ENCODE data around the gene ADARB2. TPM values are rescaled to one million over a fixed set of nuclear protein-coding genes. Genes with fewer than 3 reads are reported as not detected.
"Not testable (repeated sequence)": the region's sequence is repeated elsewhere in the genome, so short reads cannot be mapped to it uniquely, and the experiment has no call there.

ADARB2 gene
- total RNA-seq, 1 donor from 2014 or later, result 0.19 TPM

DNA sequence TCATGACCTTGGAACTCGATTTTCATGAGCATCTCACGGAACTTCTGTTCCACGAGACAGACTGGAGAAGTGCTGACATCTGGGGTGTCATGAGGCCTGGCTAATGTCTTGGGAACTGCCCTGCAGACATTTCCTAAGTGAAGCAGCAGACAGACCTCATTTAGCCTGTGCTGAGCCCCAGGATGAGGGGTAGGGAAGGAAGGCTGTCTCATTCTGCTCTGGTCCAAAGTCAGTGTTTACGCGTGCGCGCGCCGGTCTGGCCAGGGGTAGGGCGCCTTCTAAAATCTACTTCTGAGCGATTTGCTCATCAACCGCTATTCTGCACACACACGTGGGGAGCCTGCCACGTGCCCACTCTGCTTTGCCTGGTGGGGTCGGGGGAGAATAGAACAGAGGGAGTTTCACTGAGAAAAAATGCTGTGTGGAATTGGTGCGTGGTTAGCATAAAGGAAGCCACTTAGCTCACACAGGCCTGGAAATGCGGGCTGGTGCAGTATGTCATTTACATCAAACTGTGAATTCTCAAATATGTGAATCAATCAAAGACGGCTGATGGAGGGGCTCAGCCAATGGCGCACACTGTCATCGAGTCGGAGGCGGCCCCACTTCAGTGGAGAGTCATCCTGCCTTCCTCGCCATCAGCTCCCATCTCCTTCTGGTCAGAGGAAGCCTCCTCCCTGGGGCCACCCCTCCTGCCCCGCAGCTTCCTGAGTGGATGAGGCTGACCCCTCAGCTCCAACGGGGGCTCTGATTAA lies 335.1 kb downstream of the ADARB2 start:
- DNase-seq (ENCODE audit: low read depth), result no peak

DNA sequence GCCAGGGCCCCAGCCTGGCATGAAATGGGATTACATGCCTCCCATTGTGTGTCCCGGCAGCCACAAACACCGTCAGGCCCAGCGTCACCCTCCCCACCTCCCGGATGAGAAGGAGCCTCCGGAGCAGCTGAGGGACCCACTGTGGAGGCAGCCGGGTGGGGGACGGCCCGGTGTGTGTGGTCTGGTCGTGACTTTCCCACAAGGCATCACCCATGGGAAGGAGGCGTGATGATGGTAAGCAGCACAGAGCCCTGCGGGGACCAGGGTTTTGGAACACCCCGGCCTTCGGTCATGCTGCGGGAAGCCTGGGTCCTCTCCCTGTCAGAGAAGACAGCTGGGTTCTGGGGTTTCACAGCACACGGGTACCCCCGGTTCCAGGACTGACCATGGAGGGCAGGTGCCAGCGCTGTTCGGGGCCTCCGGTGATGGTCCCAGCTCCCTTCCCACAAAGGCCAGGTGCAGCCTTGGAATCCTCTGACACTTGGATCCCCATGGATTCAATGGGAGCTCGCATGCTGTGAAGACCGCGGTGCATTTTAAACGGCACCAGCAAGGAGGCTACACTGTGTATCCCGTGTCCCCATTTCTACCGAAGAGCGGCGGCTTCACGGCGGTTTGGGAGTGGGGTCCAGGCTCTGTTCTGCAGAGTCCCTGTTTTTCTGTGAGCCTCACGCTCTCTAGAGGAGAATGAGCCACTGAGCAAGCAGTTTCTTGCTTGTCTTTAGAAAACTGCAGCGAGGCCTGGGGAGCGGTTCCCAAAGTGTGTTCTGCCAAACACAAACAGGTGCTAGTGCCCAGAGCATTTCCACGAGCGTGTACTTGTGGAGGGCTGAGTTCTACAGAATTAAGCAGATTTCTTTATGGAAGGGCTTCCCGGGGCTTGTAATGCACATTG lies 336.0 kb downstream of the ADARB2 start:
- DNase-seq (ENCODE audit: low read depth), result no peak

DNA sequence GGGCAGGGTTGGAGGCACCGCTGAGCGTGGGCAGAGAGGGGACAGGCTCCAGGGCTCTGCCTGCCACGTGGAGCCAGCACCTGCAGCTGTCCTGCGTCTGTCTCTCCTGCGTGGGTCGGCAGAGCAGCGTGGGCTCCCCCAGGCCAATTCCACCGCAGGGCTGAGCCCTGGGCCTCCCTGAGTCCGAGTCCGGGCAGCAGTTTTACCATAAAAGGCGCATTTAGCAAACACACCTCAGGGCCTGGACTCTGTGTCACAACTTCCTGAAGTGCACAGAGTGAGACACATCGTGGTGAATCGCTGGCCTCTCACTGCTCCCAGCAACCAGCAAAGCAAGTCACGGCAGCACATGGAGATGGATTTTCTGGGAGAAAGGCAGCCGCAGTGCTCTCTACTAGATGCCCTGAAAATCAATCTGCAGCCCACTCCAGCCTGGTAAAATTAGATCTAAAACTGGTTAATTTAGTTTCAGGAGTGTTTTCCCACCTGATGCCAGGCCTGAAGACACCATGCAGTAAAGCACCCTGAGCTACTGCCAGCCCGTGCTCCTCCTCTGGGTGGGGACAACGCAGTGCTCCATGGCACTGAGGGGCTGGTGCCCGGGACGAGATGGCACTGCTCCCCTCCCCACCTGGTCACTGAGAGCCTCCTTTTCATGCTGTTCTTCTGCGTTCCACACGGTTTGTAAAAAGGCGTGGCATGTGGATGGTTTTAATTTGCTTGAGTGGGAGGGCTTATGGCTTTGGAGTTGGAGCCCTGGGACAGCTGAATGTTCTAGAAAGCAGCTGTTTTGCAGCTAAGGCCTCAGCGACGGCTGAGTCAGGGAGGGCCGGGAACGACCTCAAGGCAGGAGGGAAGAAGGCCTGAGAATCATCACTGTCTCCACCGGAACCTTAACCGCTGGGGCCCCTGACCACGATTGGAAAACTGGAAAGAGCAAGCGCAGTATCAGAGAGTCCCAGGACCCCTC lies 336.9 kb downstream of the ADARB2 start:
- DNase-seq (ENCODE audit: low read depth), result no peak

DNA sequence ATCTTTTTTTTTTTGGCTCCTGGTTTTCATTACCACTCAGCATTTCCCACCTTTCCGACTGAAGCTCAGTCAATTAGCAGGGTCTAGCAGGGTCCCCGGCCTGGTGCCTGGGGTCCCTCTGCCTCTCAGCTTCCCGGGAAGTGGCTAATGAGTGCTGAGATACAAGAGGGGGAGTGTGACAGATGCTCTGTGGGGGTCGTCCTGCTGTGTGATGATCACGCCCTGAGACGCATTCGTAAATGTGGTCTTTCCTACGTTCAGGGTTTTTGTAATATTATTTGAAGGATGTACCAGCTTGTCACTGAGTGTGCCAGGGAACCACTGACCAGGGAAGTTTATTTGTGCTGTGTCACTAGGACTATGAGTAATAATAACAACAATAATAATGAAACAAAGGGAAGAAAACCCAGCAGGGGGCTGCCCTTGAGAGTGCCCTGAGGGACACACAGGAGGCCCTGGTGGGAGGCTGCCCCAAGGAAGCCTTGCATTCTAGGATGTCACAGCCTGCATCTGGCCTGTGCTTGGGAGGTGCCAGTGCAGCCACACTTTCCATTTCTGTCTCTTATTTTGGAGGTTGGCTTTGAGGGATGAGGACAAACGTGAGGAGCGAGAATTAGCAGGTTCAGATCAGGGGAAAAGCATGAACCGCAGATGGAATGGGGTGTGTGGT lies 337.8 kb downstream of the ADARB2 start:
- peak; percentile 1 for DNase-seq (ENCODE audit: low read depth)

DNA sequence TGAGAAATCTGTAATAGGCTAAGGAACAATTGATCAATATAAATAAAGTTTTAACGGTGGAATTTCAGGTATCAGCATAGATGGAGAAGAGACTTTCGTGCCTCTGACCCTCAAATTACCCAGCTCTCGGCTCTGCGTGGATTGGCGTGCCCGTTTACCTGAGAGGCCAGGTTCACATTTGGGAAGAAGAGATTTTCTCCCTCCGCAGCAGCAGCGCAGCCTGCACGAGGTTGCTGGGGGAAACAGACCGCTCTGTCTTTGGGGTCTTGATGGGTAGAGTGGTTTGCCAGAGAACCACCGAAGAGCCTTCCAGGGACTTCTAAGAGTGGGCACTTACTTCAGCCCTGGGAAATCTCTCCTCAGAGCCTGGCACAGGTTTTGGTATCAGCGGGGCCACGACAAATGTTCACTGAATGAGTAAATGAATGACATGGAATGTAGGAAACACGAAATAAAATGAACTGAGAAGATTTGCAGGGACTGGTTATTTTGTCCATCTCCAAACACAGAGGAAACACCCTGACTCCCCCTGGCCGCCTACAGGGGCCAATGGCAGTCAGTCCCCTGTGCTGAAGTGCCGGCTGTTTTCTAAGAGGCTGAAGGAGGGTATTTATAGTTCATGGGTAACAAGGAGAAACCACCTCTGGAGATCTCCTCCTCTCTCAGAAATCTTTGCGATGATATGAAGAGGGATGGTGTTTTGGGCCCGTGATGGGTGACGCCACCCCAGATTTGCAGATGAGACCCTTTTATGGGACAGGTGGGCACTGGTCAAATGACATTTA lies 338.5 kb downstream of the ADARB2 start:
- DNase-seq (ENCODE audit: low read depth), result no peak

DNA sequence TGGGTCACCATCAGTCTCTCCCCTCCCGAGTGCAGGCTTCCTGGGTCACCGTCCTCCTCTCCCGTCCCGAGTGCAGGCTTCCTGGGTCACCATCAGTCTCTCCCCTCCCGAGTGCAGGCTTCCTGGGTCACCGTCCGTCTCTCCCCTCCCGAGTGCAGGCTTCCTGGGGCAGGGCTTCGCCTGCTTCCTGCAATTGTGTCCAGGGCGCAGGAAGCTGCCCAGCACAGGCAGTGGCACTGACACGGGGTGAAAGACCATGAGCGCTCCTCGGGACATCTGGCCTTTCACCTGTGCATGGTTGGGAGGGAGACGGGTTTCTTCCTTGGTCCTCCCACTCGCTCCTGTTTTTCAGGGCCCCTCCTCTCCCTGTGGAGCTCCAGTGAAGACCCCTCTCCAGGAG lies 339.2 kb downstream of the ADARB2 start:
- not testable (repeated sequence) for DNase-seq (ENCODE audit: low read depth)

DNA sequence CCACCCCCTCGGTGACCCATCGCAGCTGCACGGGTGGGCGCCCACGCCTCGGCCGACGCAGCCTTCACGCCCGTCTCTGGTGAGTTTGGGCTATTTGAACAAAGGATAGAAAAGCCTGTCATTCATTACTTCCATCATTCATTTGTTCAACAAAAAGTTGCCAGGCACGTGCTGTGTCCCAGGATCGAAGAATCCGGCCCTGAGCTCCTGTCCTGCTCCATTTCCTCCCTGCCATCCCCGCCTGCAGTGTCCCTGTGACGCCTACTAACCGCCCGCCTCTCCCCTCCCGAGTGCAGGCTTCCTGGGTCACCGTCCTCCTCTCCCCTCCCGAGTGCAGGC lies 341.1 kb downstream of the ADARB2 start:
- DNase-seq (ENCODE audit: low read depth), result no peak

DNA sequence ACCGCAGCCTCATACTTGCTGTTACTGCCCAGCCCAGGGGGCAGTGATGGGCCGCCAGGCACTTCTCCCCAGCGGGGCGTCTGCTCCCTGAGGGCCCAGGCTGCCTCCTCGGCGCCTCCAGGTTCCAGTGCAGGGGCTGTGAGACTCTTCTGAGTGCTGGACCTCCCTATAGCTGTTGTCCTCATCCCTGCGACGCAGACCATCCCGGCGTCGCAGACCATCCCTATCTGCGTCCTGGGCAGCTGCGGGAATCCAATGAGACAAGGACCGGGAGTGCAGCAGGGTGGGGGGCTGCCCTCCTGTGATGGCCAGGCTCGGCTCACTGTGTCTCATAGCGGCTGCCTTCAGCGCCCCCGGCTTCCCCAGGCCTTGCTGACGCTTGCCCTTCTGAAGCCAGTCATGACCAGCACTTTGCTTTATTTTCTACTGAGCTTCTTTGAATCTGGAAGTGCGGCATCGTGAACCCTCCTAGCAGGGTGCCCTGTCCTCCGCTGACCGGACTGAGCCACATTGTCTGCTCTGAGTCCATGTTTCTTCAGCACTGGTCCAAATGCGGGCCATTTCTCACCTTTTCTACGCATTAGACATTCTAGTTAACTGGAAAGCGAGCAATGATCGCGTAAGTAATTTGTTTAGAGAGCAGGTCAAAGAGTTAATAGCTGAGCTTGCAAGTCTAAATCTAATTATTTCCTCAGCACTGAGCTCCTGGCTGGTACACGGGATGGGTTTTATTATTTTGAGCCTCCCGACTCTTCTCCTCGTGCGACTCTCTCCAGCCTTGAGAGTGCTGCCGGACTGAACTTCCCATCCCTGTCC lies 341.6 kb downstream of the ADARB2 start:
- no peak for DNase-seq (ENCODE audit: low read depth)

DNA sequence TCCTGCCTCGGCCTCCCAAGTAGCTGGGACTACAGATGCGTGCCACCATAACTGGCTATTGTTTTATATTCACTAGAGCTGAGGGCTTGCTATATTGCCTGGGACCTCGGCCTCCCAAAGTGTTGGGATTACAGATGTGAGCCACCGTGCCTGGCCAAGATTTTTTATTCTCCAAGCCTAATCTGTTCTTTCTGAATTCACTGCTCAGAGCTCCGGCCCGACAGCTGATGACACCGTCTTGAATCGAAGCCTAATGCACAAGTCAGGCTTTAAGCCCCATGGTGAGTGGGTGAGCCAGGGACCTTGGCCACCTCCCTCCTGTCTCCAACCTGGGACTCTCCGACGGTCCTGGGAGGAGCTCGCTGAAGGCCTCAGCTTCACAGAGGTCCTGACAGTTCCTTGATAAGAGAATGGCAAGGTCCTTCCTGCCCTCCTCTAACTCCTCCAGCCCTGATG lies 342.3 kb downstream of the ADARB2 start:
- no peak for DNase-seq (ENCODE audit: low read depth)

DNA sequence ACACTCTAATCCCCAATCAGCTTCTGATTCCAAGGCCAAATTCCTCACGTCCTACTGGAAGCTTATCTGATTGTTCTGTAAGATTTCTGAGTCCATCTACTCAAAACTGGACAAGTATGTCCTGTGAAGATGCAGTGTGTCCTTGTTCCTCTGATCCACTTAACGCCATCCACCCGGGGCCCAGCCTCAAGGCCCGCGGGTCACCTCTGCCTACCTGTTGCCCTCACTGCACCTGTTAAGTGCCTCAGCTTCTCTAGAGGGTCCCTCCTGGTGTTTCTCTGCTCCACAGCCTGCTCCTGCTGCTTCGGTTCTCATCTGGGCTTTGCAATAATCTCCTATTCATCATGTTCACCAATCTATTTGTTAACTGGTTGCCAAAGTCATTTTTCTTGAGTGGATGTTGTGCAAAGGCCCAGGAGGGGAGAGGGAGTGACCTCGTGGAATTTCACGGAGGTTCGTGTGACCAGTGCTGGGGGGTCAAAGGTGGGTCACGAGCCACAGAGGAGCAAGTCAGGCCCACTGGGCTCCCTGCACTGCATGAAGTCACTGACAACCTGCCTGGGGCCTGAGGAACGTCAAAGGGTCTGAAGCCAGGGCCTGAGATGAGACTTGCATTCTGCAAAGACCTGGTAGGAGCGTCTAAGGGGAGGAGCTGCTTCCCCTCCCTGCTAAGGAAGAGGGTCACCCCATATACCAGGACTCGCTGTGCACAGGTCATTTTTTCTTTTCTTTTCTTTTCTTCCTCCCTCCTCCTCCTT lies 343.0 kb downstream of the ADARB2 start:
- no peak for DNase-seq (ENCODE audit: low read depth)

DNA sequence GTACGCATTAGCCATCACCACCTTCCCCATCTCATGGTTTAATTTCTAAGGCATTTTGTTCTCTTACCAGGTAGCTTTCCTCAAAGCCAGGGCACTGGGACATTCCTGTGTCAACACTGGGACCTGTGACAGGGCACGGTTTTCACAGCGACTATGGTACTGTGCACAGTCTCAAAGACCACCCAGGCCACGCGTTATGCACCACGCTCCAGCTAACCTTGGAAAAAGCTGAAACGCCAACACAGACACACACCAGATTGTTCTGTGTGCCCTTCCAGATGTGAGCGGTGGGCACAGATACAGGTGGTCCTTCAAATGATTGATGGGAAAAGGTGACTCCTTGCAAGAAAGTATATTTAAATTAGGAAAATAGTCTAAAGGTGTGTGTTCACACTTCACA lies 343.8 kb downstream of the ADARB2 start:
- DNase-seq (ENCODE audit: low read depth), result no peak

DNA sequence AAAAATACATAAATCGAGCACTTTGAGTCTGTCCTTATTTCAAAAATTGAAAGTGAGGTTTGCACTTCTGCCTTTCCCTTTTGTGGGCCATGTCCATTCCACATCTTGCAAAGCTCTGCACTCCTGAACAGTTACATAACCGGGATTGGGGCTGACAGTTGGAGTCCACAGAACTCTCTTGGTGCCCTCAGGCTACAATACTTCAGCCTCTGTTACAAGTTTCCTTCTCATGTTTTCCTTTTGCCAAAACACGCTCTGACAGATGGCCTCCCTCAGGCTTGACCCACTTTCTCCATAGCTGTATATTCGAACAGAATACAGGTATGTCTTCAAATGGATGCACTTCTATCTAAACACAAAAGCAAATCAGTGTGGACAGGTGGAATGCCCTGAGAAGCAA lies 345.2 kb downstream of the ADARB2 start:
- DNase-seq (ENCODE audit: low read depth), result no peak

DNA sequence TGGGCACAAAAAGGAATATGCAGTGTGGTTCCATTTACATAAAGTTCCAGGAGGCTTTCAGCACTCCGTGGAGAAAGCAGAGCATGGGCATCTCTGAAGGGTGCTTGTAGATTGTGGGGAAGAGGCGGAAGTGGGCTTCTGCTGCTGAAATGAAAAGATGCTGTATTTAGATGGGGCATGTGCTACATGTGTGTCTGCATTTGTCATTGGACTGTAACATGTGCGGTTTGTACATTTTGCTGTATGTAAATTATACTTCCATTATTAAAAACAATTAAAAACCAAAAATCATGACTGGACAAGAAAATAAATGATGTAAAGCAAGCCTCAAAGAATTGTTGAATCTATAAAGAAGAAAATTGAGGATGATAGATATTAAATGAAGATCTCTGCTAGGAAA lies 347.1 kb downstream of the ADARB2 start:
- no peak for DNase-seq (ENCODE audit: low read depth)

DNA sequence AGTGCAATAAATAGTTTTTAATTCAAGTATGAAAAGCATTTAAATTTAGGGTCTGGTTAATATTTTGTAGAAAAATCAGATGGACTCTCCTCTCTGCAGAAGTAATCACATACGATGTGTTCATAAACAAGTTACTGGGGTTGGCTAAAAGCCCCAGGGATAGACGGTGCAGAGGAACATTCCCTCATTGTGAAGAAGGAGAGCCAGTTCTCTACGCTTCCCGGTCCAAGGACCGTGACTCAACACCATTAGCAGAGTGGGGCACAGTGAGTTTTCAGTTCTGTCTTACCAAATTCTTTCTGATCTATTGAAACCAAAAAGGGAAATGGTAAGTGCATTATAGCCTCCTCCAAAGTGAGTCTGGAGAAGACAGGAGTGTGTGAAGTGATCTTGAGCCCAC lies 353.3 kb downstream of the ADARB2 start:
- DNase-seq (ENCODE audit: low read depth), result no peak

DNA sequence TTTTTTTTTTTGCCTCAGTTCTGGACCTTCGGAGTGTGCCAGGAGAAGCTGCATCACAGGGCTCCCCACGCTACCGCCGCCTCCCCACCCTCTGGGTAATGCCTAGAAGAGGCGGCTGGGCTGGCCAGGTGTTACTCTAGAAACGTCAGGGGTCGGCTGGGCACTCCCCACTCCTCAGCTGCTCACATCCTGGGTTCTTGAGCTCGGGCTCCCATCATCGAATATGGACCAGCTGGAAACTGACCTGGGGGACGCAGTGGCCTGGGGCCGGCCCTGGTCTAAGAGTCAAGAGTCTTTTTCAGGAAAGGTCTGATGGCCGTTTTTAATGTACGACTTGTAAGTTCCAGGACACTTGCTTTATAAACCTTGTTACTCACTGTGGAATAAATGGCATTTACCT lies 354.6 kb downstream of the ADARB2 start:
- no peak for DNase-seq (ENCODE audit: low read depth)

DNA sequence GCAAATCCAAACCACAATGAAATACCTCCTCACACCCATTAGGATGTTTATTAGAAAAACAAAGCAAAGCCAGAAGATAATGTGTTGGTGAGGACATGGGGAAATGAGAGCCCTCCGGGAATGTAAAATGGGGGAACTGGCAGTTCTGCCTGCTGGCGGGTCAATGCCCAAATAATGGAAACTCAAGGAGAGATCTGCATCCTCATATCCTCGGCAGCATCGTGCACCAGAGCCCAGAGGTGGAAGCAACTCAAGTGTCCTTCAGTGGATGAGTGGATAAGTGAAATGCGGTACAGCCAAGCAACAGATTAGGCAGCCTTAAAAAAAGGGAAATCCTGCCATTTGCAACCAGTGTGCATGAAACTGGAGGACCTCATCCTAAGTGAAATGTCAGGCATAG lies 356.0 kb downstream of the ADARB2 start:
- no peak for DNase-seq (ENCODE audit: low read depth)

DNA sequence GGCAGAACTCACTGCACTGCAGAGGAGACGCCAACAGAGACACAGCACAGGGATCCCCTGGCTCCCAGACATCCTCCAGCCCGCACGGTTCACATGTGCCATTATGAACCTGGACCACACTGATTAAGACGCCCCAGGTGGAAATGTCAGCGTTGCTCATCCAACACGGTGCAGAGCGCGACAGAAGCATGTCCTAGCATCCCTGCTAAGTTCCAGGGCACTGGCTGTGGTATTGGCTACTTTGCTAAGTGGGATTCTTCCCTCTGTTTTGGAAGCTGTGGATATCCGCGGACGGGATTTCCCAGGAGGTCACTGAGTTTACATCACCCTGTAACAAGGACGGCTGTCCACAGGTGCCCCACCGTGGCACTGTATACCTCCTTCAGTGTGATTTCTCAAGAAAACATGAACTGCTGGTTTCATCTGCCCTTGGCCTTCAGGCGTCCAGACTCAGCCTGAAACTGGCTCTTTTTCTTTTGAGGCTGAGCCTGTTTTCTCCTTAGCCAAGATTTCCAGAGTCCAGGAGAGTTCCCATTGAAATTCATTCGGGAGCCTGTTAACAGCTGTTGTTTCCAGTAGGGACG lies 357.1 kb downstream of the ADARB2 start:
- DNase-seq (ENCODE audit: low read depth), result no peak

DNA sequence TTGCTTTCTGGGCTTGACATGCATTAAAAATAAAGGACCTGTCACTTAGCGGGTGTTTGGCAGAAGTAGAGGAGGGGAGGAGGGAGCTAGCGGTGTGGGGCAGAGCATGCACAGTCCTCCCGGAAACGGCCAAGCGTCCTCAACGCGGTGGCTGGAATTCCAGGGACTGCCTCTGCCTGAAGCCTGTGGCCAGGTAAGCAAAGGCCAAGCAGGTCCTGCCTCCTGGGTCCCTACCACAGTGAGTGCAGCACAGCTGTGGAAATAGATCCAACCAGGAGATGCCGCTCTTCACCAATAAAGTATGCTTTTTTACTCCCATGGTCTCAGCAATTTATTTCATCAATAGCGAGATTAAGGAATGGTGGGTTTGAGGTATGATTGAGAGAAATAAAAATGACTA lies 357.7 kb downstream of the ADARB2 start:
- no peak for DNase-seq (ENCODE audit: low read depth)

All from myocyte (in vitro differentiated cells).